Right lobe of liver (tissue), 4 donors: Measurements from ENCODE around the gene CASZ1.

Source experiments
- CTCF ChIP-seq, 4 donors: fragments of 200-600 bp in 3 of 4; fragments of 450-650 bp in 1 of 4; IDR thresholded peaks; one replicate each; pipeline versions ENCODE4 v1.5.1 to v1.8.0; 2016 to 2022; ENCODE audit warnings: antibody characterized with exemption in 4 of 4, mild to moderate bottlenecking in 2 of 4
- POLR2A ChIP-seq: fragments of 450-650 bp; IDR thresholded peaks from one replicate; pipeline ENCODE4 v1.6.1; 2017; ENCODE audit warnings: antibody characterized with exemption, mild to moderate bottlenecking
- donor health status: DM: no; HTN: no; CAD: no.
- donor health status: DM: no; HTN: no; CAD: no.
- donor health status: DM: no; HTN: yes; CAD: no.

GRCh38 chr1:10642403-10643080 lies 153.9 kb downstream of the CASZ1 start:
- no peak for TF ChIP-seq CTCF (IDR thresholded peaks at IDR 0.05)
- TF ChIP-seq POLR2A, result no peak
